Glutamatergic neuron (in vitro differentiated cells): Measurements from ENCODE around the gene ABTB2. TPM values are rescaled to one million over a fixed set of nuclear protein-coding genes. Genes with fewer than 3 reads are reported as not detected.

Experiments
- DNase-seq: peaks from one replicate; pipeline ENCODE4 v3.0.0; 2022
- H3K27ac Mint-ChIP-seq: one replicate; pipeline ENCODE4 v1.8.0; 2020; ENCODE audit warnings: mild to moderate bottlenecking, mixed read lengths, inconsistent platforms; ENCODE audit not compliant: unreplicated experiment
- H3K27me3 Mint-ChIP-seq: one replicate; pipeline ENCODE4 v1.8.0; 2020; ENCODE audit warnings: mild to moderate bottlenecking, moderate library complexity, mixed read lengths, inconsistent platforms; ENCODE audit not compliant: unreplicated experiment
- H3K36me3 Mint-ChIP-seq: one replicate; pipeline ENCODE4 v1.8.0; 2020; ENCODE audit warnings: mild to moderate bottlenecking, mixed read lengths, inconsistent platforms; ENCODE audit not compliant: unreplicated experiment
- H3K4me1 Mint-ChIP-seq: one replicate; pipeline ENCODE4 v1.8.0; 2020; ENCODE audit warnings: mild to moderate bottlenecking, low read depth, mixed read lengths, inconsistent platforms; ENCODE audit not compliant: unreplicated experiment
- H3K4me3 Mint-ChIP-seq: one replicate; pipeline ENCODE4 v1.8.0; 2020; ENCODE audit warnings: mild to moderate bottlenecking, mixed read lengths, inconsistent platforms; ENCODE audit not compliant: unreplicated experiment
- H3K9me3 Mint-ChIP-seq: one replicate; pipeline ENCODE4 v1.8.0; 2020; ENCODE audit warnings: mild to moderate bottlenecking, moderate library complexity, mixed read lengths, inconsistent platforms; ENCODE audit not compliant: unreplicated experiment
- total RNA-seq: library from RNA; stranded (reverse); fragmentation: NEBNext Ultra II Directional; extraction: Animal tissue kit (Norgen Biotek cat#: 25700); gene quantifications from one replicate; pipeline ENCODE4 v1.2.1, GENCODE V29; 2021; ENCODE audit not compliant: unreplicated experiment
- TF ChIP-seq, protein P1 (sequence below): fragments of 200-600 bp; sonication (generic); IDR thresholded peaks from one replicate; pipeline ENCODE4 v1.5.0; 2021; ENCODE audit not compliant: partially characterized antibody, unreplicated experiment

ABTB2 gene
- total RNA-seq, 1 donor from 2014 or later, result 9.3 TPM

DNA sequence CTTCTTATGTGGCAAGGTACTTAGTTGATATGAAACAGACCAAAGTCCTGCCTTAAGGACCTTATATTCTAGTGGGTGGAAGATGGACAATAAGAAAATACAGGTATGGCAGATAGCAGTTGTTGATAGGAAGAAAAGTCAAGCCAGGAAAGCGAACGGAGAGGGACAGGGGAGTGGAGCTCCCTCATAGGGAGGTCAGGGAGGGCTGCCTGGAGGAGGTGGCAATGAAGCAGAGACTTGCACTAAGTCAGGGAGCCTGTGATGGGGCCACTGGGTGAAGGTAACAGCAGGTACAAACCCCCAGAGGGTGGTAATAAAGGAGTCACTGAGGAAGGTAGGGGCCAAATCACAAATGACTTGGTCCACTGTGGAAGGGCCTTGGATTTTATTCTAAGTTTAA, 65.3 kb downstream of the ABTB2 start:
- no peak for DNase-seq
- Mint-ChIP-seq H3K27me3 (peaks cover 2% of the 10 kb centered on the region), H3K27ac (no peak overlapping the region), H3K36me3 (no peaks in the 10 kb centered on the region), H3K4me1 (no peaks in the 10 kb centered on the region), H3K9me3 (peaks cover 2% of the 10 kb centered on the region), H3K4me3 (no peak overlapping the region)
- TF ChIP-seq, protein P1, sequence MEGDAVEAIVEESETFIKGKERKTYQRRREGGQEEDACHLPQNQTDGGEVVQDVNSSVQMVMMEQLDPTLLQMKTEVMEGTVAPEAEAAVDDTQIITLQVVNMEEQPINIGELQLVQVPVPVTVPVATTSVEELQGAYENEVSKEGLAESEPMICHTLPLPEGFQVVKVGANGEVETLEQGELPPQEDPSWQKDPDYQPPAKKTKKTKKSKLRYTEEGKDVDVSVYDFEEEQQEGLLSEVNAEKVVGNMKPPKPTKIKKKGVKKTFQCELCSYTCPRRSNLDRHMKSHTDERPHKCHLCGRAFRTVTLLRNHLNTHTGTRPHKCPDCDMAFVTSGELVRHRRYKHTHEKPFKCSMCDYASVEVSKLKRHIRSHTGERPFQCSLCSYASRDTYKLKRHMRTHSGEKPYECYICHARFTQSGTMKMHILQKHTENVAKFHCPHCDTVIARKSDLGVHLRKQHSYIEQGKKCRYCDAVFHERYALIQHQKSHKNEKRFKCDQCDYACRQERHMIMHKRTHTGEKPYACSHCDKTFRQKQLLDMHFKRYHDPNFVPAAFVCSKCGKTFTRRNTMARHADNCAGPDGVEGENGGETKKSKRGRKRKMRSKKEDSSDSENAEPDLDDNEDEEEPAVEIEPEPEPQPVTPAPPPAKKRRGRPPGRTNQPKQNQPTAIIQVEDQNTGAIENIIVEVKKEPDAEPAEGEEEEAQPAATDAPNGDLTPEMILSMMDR, result no peak

DNA sequence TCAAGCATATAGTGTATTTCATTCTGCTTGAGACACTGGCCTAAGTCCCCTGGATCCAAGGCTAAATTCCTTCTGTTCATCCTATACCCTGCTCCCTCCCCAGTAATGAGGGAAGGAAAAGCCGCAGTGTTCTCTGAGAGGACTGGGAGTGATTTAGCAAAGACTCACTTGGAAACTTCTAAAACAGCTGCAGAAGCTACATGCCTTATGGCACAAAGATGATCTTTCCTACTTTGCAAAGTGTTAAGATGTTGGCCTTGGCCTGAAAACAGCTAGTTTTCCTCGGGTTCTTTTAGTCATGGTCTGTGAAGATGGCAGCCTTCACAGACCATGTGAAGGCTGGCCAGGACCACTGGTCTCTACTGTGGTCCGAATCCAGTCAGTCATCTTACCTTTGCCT, 65.7 kb downstream of the ABTB2 start:
- TF ChIP-seq, protein P1, result no peak
- Mint-ChIP-seq H3K36me3 (no peaks in the 10 kb centered on the region), H3K4me1 (no peaks in the 10 kb centered on the region), H3K4me3 (no peak overlapping the region), H3K9me3 (peaks cover 2% of the 10 kb centered on the region), H3K27me3 (peaks cover 2% of the 10 kb centered on the region), H3K27ac (no peak overlapping the region)
- DNase-seq, result no peak

DNA sequence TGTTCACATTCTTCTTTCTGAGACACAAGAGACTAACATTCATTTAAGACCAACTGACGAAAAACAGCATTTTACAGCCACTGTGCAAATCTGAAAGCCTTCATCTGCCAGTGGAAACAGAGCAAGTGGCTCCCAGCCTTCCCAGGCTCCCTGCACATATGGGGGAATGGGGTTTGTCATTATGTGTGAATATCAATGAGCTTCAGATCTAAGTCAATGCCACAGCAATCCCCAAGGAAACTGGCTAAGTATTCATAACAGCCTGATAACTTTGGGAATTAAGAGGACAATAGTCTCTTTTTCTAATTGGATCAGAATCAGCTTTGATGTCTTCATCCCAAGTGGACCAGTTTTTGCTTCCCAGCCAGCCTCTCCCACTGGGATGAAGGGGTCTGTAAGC, 66.9 kb downstream of the ABTB2 start:
- Mint-ChIP-seq H3K27ac (no peak overlapping the region), H3K27me3 (no peaks in the 10 kb centered on the region), H3K36me3 (no peaks in the 10 kb centered on the region), H3K4me1 (no peaks in the 10 kb centered on the region), H3K9me3 (peaks cover 2% of the 10 kb centered on the region), H3K4me3 (no peak overlapping the region)
- no peak for DNase-seq
- TF ChIP-seq, protein P1, result no peak

DNA sequence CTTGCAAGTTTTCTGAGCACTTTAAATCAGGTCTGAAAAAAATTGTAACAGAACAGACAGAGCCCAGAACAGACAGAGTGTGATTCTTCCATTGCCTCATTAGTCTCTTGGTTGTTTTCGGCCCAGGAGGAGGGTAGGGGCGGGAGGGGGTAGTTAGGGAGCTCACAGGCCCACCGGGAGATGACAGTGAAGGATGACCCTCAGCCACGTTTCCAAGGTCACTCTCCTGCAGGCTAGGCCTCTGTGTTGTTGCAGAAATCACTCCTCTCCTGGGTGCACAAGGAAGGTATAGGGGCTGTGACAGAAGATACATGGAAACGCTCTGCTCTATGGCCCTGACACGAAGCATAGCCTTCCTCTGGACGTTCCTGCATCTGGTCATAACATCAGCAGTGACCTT, 69.3 kb downstream of the ABTB2 start:
- TF ChIP-seq, protein P1, result no peak
- no peak for DNase-seq
- H3K27me3 Mint-ChIP-seq, result no peaks in the 10 kb centered on the region
- H3K4me1 Mint-ChIP-seq, result peaks cover 3% of the 10 kb centered on the region
- H3K4me3 Mint-ChIP-seq, result no peak overlapping the region
- H3K9me3 Mint-ChIP-seq, result no peaks in the 10 kb centered on the region
- H3K27ac Mint-ChIP-seq, result no peak overlapping the region
- H3K36me3 Mint-ChIP-seq, result no peaks in the 10 kb centered on the region

DNA sequence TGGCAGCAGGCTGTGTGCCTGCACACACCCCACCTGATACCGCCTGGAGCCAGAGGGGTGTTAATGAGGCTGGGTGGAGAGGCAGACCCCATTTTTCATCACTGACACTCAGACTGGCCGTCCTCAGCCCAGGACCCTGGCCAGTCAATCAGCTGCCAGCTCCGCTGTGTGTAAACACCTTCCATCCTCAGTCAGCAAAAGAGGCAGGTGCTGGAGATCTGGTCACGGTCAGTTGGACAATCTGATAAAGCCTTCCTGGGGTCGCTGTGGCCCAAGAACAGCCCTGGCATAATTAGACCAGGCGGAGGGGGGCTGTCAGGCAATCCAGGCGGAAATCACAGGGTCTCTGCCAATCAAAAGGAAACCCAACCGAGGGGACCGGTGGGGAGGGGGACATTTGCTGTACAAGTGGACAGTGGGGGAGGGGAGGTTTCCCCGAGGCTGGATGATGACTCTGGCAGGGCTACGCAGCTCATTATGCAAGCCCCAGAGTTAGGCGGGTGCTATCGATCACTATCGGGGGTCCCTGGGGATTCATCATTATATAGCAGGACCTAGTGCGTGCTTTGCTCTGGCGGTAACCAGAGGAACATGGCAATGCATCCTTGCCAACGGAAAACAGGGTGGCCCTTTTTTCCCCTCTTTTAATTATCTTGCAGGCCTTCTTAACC, 72.9 kb downstream of the ABTB2 start:
- DNase-seq, result no peak
- Mint-ChIP-seq H3K36me3 (no peaks in the 10 kb centered on the region), H3K4me1 (peaks cover 6% of the 10 kb centered on the region), H3K9me3 (no peaks in the 10 kb centered on the region), H3K4me3 (no peak overlapping the region), H3K27ac (no peak overlapping the region), H3K27me3 (no peaks in the 10 kb centered on the region)
- TF ChIP-seq, protein P1, result no peak
